Esophagus muscularis mucosa (tissue), 3 donors: ENCODE measurements around the gene CCDC6.

Experiments
- CTCF ChIP-seq, 3 experiments: fragments of 200-600 bp in 2 of 3; fragments of 450-650 bp in 1 of 3; sonication (generic) in 2 of 3; IDR thresholded peaks; one replicate each; pipeline ENCODE4 v1.5.1; 2017 to 2019; ENCODE audit warnings: antibody characterized with exemption in 3 of 3, mild to moderate bottlenecking in 2 of 3, moderate library complexity in 1 of 3
- POLR2A ChIP-seq: fragments of 450-650 bp; IDR thresholded peaks from one replicate; pipeline ENCODE4 v1.6.1; 2017; ENCODE audit warnings: antibody characterized with exemption, moderate library complexity, mild to moderate bottlenecking, low read depth
- POLR2AphosphoS5 ChIP-seq, 2 donors: sonication (generic); formaldehyde crosslinking; IDR thresholded peaks; one replicate each; pipeline ENCODE4 v1.6.1; 2017; ENCODE audit warnings: antibody characterized with exemption in 2 of 2

GRCh38 chr10:59885430-59886134, 20.8 kb downstream of the CCDC6 start:
- TF ChIP-seq CTCF (IDR thresholded peaks at IDR 0.05), result no peak
- TF ChIP-seq POLR2AphosphoS5 (IDR thresholded peaks at IDR 0.05), result no peak
- TF ChIP-seq POLR2A, result no peak
